ENCODE results near the gene TCTA. TPM values are rescaled to one million over a fixed set of nuclear protein-coding genes. Genes with fewer than 3 reads are reported as not detected.

TCTA gene
- polyA plus RNA-seq, 3 donors, result 22.4 to 35.5 (median 26.7) TPM

DNA sequence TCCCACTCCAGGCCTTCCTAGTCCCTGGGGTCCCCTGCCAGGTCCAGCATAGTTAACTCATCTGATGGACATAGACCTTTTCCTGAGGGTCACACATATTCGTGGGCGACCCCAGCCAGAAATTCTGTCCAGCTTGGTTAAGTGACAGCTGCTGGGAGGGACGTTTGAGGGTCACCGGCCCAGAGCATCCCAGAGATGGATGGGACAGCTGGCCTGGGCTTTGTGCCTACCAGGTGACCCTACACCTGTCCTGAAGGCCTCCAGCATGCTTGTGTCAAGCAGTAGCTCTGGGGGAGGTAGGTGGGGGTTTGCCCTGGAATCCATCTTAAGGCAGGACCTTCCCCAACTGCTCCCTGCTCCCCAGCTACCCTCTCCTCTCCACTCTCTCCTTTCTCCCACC lies 48.7 kb downstream of the TCTA start:
- whole genome bisulfite sequencing (ENCODE audit: insufficient coverage), result 93% methylated on average over 4 of the region's 4 CpGs

DNA sequence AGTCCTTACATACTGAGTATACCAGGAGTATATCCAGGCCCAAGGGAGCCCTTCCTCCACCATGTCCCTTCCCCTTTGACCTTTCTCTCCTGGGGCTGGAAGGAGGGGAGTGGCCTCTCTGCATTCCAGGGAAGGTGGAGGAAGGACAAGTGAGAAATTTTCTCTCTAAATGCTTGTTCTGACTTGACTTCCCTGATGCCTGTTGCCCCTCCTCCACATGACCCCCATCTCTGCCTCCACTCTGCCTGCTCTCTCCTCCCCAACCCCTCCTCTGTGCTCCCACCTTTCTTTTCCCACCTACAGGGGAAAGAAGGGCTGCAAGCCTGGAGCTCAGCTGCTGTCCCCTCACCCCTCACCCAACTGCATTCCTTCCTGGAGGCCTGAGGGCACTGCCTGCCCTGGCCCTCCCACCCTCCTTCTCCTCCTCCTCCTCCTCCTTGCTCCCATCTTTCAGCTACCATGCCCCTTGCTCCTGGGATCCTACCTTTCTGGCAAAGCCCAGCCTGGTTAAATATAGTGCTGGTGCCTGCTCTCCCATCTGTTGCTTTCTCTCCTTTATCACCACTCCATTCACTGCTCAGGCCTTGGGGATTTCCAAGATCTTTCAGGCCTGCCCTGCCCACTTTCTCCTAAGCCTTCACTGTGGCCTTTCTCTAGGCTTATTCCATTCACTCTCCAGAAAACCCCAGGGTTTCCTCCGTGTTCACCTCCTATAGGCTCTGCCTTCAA lies 49.4 kb downstream of the TCTA start:
- no peaks in the 10 kb centered on the region for H3K36me3 Mint-ChIP-seq
- H3K27me3 Mint-ChIP-seq (ENCODE audit: low read depth in 3 of 3), result peaks cover 3 to 8% (median 5%) of the 10 kb centered on the region in 3 donors

More for the DNA sequence above, 48.7 kb downstream of the TCTA start:
- DNase-seq, result no peak
- H3K27ac ChIP-seq (ENCODE audit: low read depth in 1 of 2, low read length in 2 of 2), result no peak overlapping the region
- H3K27ac Mint-ChIP-seq, result no peak overlapping the region
- TF ChIP-seq, protein P1, sequence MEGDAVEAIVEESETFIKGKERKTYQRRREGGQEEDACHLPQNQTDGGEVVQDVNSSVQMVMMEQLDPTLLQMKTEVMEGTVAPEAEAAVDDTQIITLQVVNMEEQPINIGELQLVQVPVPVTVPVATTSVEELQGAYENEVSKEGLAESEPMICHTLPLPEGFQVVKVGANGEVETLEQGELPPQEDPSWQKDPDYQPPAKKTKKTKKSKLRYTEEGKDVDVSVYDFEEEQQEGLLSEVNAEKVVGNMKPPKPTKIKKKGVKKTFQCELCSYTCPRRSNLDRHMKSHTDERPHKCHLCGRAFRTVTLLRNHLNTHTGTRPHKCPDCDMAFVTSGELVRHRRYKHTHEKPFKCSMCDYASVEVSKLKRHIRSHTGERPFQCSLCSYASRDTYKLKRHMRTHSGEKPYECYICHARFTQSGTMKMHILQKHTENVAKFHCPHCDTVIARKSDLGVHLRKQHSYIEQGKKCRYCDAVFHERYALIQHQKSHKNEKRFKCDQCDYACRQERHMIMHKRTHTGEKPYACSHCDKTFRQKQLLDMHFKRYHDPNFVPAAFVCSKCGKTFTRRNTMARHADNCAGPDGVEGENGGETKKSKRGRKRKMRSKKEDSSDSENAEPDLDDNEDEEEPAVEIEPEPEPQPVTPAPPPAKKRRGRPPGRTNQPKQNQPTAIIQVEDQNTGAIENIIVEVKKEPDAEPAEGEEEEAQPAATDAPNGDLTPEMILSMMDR (IDR thresholded peaks at IDR 0.05), result no peak
- peaks cover 5 to 10% of the 10 kb centered on the region in 2 donors for H3K4me1 ChIP-seq (ENCODE audit: control insufficient read depth in 1 of 2, insufficient read depth in 2 of 2, low read length in 2 of 2)
- no peak overlapping the region for H3K9ac ChIP-seq (ENCODE audit: insufficient read depth, low read length, poor library complexity, severe bottlenecking)
- H3K4me3 Mint-ChIP-seq, result no peak overlapping the region
- H3K79me2 ChIP-seq (ENCODE audit: insufficient read depth, low read length), result no peaks in the 10 kb centered on the region
- H4K20me1 ChIP-seq (ENCODE audit: insufficient read depth, low read length), result no peaks in the 10 kb centered on the region
- no peak overlapping the region for H3K4me2 ChIP-seq (replicated peaks; ENCODE audit: extremely low read depth, low read length, poor library complexity, severe bottlenecking)
- H3K27me3 Mint-ChIP-seq (ENCODE audit: low read depth in 3 of 3), result peaks cover 3 to 8% (median 5%) of the 10 kb centered on the region in 3 donors
- no peak overlapping the region for H2AFZ ChIP-seq (ENCODE audit: insufficient read depth, low read depth, low read length, poor library complexity, severe bottlenecking)
- intact Hi-C loops (cut with micrococcal nuclease), result loop anchor here in 1 of 2 donors (10.0 kb wide), 1 partner anchor 46 kb away; the partner anchor contains the start of genes RHOA and TCTA
- H3K36me3 Mint-ChIP-seq, result no peaks in the 10 kb centered on the region
- H3K4me1 Mint-ChIP-seq, result peaks cover 9% of the 10 kb centered on the region
- no peak overlapping the region for H3K4me3 ChIP-seq (replicated peaks in 1 of 3; ENCODE audit: low read depth in 2 of 3, low read length in 3 of 3)
- no peaks in the 10 kb centered on the region for H3K27me3 ChIP-seq (ENCODE audit: control insufficient read depth in 2 of 2, insufficient read depth in 2 of 2, low read length in 2 of 2)
- no peaks in the 10 kb centered on the region for H3K9me3 ChIP-seq (replicated peaks in 1 of 2; ENCODE audit: control insufficient read depth in 1 of 2, insufficient read depth in 1 of 2, low read length in 2 of 2)
- no peaks in the 10 kb centered on the region for H3K9me3 Mint-ChIP-seq
- no peaks in the 10 kb centered on the region for H3K36me3 ChIP-seq (replicated peaks in 1 of 2; ENCODE audit: control insufficient read depth in 1 of 2, insufficient read depth in 2 of 2, low read length in 2 of 2)

More for the DNA sequence above, 49.4 kb downstream of the TCTA start:
- Histone ChIP-seq H3K27ac (ENCODE audit: low read depth in 1 of 2, low read length in 2 of 2) (no peak overlapping the region), H3K9ac (ENCODE audit: insufficient read depth, low read length, poor library complexity, severe bottlenecking) (no peak overlapping the region), H3K79me2 (ENCODE audit: insufficient read depth, low read length) (no peaks in the 10 kb centered on the region), H3K4me3 (replicated peaks in 1 of 3; ENCODE audit: low read depth in 2 of 3, low read length in 3 of 3) (no peak overlapping the region), H2AFZ (ENCODE audit: insufficient read depth, low read depth, low read length, poor library complexity, severe bottlenecking) (no peak overlapping the region), H3K36me3 (replicated peaks in 1 of 2; ENCODE audit: control insufficient read depth in 1 of 2, insufficient read depth in 2 of 2, low read length in 2 of 2) (no peaks in the 10 kb centered on the region), H3K4me2 (replicated peaks; ENCODE audit: extremely low read depth, low read length, poor library complexity, severe bottlenecking) (no peak overlapping the region), H3K9me3 (replicated peaks in 1 of 2; ENCODE audit: control insufficient read depth in 1 of 2, insufficient read depth in 1 of 2, low read length in 2 of 2) (no peaks in the 10 kb centered on the region), H4K20me1 (ENCODE audit: insufficient read depth, low read length) (no peaks in the 10 kb centered on the region), H3K4me1 (ENCODE audit: control insufficient read depth in 1 of 2, insufficient read depth in 2 of 2, low read length in 2 of 2) (peaks cover 5 to 10% of the 10 kb centered on the region in 2 donors), H3K27me3 (ENCODE audit: control insufficient read depth in 2 of 2, insufficient read depth in 2 of 2, low read length in 2 of 2) (no peaks in the 10 kb centered on the region)
- H3K4me3 Mint-ChIP-seq, result no peak overlapping the region
- H3K27ac Mint-ChIP-seq, result no peak overlapping the region
- TF ChIP-seq, protein P1 (IDR thresholded peaks at IDR 0.05), result no peak
- H3K9me3 Mint-ChIP-seq, result no peaks in the 10 kb centered on the region
- peaks cover 9% of the 10 kb centered on the region for H3K4me1 Mint-ChIP-seq
- intact Hi-C loops (cut with micrococcal nuclease), result loop anchor here in 1 of 2 donors (10.0 kb wide), 1 partner anchor 47 kb away; the partner anchor contains the start of genes RHOA and TCTA
- no peak for DNase-seq
- 100% methylated on average over 1 of the region's 1 CpG for WGBS (ENCODE audit: insufficient coverage)

Data from CD14-positive monocyte (primary cell).